ENCODE measurements around the gene BACH1. TPM values are rescaled to one million over a fixed set of nuclear protein-coding genes. Genes with fewer than 3 reads are reported as not detected.

BACH1 gene
- total and polyA plus RNA-seq, 10 of the 15 experiments (the other 5 are each of a cell fraction or from before 2014, with no cell fraction given), result 3.2 to 25.7 (median 10.5) TPM

DNA sequence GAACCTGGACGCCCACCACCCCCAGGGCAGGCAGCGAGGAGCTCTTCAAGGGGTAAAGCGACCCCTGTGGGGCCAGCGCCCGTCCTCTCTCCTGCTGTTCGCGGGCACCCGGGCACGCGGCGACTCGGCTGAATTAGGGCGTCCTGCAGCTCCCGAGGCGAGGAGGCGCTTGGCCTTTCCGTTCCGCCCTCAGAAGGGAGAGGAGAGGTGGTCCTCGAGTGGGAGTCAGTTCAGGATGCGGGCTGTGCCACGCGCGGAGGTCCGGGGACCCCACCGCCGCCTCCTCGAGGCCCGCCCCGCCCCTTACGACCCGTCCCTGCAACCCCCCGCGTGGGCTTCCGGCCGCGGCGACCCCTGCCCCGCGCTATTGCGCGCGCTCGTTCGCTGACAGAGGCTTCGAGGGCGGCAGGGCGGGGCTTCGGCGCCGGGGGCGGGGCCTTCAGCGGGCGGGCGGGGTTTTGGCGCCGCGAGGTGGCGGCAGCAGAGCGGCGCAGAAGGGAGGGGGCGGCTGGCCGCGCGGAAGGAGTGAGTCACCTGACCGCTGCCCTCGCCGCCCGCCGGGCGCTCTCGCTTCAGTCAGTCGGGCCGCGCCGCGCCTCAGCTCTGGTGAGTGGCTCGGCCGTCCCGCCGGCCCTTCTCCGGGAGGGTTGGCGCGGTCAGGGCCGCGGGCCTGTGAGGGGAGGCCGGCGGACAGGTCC, at the start of gene BACH1 (continued):
- TF ChIP-seq, protein P1, sequence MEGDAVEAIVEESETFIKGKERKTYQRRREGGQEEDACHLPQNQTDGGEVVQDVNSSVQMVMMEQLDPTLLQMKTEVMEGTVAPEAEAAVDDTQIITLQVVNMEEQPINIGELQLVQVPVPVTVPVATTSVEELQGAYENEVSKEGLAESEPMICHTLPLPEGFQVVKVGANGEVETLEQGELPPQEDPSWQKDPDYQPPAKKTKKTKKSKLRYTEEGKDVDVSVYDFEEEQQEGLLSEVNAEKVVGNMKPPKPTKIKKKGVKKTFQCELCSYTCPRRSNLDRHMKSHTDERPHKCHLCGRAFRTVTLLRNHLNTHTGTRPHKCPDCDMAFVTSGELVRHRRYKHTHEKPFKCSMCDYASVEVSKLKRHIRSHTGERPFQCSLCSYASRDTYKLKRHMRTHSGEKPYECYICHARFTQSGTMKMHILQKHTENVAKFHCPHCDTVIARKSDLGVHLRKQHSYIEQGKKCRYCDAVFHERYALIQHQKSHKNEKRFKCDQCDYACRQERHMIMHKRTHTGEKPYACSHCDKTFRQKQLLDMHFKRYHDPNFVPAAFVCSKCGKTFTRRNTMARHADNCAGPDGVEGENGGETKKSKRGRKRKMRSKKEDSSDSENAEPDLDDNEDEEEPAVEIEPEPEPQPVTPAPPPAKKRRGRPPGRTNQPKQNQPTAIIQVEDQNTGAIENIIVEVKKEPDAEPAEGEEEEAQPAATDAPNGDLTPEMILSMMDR (IDR thresholded peaks at IDR 0.05 in 2 of 3, conservative IDR thresholded peaks at IDR 0.05 in 1 of 3; ENCODE audit: control insufficient read depth in 2 of 3, extremely low read depth in 1 of 3, insufficient read depth in 1 of 3, low read depth in 3 of 3, low read length in 3 of 3), result peak; percentile 32 to 59 (median 41); a peak in 5 of 6 replicates
- peak; percentile 25 for TF ChIP-seq MYC (IDR thresholded peaks at IDR 0.05; ENCODE audit: insufficient read depth, insufficient read length, insufficient replicate concordance, low read length, severe bottlenecking)
- peak; percentile 53; the same call in 1 of the 2 replicates for TF ChIP-seq BACH1 (IDR thresholded peaks at IDR 0.05; ENCODE audit: borderline replicate concordance)
- TF ChIP-seq SRF (IDR thresholded peaks at IDR 0.05; ENCODE audit: low read depth in 2 of 2, low read length in 2 of 2), result peak in 1 of 2 experiments; percentile 3; a peak in 1 of 4 replicates
- 0 out of 2 replicates have a peak, but pooled peaks have one; percentile 3 for TF ChIP-seq JUND (IDR thresholded peaks at IDR 0.05; ENCODE audit: low read depth, low read length)
- no peak for TF ChIP-seq SREBF1 (IDR thresholded peaks at IDR 0.05; ENCODE audit: low read length)
- no peak for TF ChIP-seq KAT2A (conservative IDR thresholded peaks at IDR 0.05; ENCODE audit: control insufficient read depth, low read depth, low read length)
- TF ChIP-seq, protein P2, sequence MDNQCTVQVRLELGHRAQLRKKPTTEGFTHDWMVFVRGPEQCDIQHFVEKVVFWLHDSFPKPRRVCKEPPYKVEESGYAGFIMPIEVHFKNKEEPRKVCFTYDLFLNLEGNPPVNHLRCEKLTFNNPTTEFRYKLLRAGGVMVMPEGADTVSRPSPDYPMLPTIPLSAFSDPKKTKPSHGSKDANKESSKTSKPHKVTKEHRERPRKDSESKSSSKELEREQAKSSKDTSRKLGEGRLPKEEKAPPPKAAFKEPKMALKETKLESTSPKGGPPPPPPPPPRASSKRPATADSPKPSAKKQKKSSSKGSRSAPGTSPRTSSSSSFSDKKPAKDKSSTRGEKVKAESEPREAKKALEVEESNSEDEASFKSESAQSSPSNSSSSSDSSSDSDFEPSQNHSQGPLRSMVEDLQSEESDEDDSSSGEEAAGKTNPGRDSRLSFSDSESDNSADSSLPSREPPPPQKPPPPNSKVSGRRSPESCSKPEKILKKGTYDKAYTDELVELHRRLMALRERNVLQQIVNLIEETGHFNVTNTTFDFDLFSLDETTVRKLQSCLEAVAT (IDR thresholded peaks at IDR 0.05), result no peak; the same call in 1 of the 2 replicates
- peak; percentile 59 for TF ChIP-seq RAD21 (IDR thresholded peaks at IDR 0.05; ENCODE audit: insufficient read depth, low read depth, low read length)
- 0 out of 2 replicates have a peak, but pooled peaks have one; percentile 61 for TF ChIP-seq MXI1 (IDR thresholded peaks at IDR 0.05; ENCODE audit: low read depth, low read length)
- TF ChIP-seq, protein P3, sequence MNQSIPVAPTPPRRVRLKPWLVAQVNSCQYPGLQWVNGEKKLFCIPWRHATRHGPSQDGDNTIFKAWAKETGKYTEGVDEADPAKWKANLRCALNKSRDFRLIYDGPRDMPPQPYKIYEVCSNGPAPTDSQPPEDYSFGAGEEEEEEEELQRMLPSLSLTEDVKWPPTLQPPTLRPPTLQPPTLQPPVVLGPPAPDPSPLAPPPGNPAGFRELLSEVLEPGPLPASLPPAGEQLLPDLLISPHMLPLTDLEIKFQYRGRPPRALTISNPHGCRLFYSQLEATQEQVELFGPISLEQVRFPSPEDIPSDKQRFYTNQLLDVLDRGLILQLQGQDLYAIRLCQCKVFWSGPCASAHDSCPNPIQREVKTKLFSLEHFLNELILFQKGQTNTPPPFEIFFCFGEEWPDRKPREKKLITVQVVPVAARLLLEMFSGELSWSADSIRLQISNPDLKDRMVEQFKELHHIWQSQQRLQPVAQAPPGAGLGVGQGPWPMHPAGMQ (IDR thresholded peaks at IDR 0.05; ENCODE audit: borderline replicate concordance), result no peak
- TF ChIP-seq ZZZ3 (IDR thresholded peaks at IDR 0.05; ENCODE audit: control insufficient read depth, insufficient read length, low read depth), result no peak
- peak; percentile 11; the same call in 1 of the 2 replicates for TF ChIP-seq NR2F1 (conservative IDR thresholded peaks at IDR 0.05)
- peak; percentile 46; the same call in 1 of the 2 replicates for TF ChIP-seq CREB1 (IDR thresholded peaks at IDR 0.05; ENCODE audit: low read depth)
- peak; percentile 78 for TF ChIP-seq TCF3 (IDR thresholded peaks at IDR 0.05; ENCODE audit: borderline replicate concordance, insufficient read depth, low read depth, low read length)
- peak; percentile 19; the same call in 1 of the 2 replicates for TF ChIP-seq BCL11A (IDR thresholded peaks at IDR 0.05; ENCODE audit: low read depth, low read length)
- TF ChIP-seq, protein P4, sequence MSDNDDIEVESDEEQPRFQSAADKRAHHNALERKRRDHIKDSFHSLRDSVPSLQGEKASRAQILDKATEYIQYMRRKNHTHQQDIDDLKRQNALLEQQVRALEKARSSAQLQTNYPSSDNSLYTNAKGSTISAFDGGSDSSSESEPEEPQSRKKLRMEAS (IDR thresholded peaks at IDR 0.05; ENCODE audit: low read depth, low read length), result peak; percentile 28; the same call in 1 of the 2 replicates
- TF ChIP-seq CREM (IDR thresholded peaks at IDR 0.05; ENCODE audit: low read depth), result peak; percentile 21; the same call in 1 of the 2 replicates
- peak; percentile 96 for TF ChIP-seq TAF1 (IDR thresholded peaks at IDR 0.05; ENCODE audit: borderline replicate concordance, low read depth, low read length)
- peak; percentile 76 to 91 for TF ChIP-seq BHLHE40 (IDR thresholded peaks at IDR 0.05; ENCODE audit: borderline replicate concordance in 1 of 2, low read depth in 2 of 2, low read length in 1 of 2)
- peak; percentile 88 for TF ChIP-seq POU2F2 (IDR thresholded peaks at IDR 0.05; ENCODE audit: borderline replicate concordance, low read depth, low read length)
- TF ChIP-seq, protein P5, sequence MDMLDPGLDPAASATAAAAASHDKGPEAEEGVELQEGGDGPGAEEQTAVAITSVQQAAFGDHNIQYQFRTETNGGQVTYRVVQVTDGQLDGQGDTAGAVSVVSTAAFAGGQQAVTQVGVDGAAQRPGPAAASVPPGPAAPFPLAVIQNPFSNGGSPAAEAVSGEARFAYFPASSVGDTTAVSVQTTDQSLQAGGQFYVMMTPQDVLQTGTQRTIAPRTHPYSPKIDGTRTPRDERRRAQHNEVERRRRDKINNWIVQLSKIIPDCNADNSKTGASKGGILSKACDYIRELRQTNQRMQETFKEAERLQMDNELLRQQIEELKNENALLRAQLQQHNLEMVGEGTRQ (IDR thresholded peaks at IDR 0.05; ENCODE audit: borderline replicate concordance, low read depth, low read length), result peak; percentile 58
- TF ChIP-seq POLR2AphosphoS5 (IDR thresholded peaks at IDR 0.05; ENCODE audit: low read length), result peak; percentile 82; the same call in 1 of the 2 replicates

Measured in GM12878 (cell line).